Bone marrow (tissue), 2 donors: Measurements from ENCODE around the gene SLC6A9.

Experiments
- DNase-seq, 2 donors: peaks; one replicate each; lab custom pipeline; 2025; lab: John Stamatoyannopoulos, UW

SLC6A9 gene

GRCh38 chr1:43983253-43983899 lies 47.9 kb downstream of the SLC6A9 start:
- no peak for DNase-seq

DNA sequence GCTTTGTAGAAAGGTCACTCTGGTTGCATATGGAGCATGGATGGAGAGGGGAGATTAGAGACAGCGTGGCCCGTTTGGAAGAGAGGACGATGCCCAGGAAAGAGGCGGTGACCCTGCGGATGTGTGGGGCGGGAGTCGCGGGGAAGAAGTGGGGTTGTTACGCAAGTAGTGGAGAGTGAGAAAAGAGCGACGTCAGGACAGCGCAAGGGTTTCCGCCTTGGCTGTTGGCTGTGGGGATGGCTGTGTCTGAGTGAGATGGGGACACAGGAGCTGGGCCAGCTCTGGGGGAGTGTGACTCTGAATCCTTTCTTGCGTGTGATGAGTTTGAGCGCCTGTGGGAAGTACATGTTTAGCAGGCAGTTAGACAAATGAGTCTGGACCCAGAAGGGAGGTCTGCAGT lies 48.5 kb downstream of the SLC6A9 start:
- no peak for DNase-seq

GRCh38 chr1:43982241-43982640 lies 49.0 kb downstream of the SLC6A9 start:
- no peak for DNase-seq

DNA sequence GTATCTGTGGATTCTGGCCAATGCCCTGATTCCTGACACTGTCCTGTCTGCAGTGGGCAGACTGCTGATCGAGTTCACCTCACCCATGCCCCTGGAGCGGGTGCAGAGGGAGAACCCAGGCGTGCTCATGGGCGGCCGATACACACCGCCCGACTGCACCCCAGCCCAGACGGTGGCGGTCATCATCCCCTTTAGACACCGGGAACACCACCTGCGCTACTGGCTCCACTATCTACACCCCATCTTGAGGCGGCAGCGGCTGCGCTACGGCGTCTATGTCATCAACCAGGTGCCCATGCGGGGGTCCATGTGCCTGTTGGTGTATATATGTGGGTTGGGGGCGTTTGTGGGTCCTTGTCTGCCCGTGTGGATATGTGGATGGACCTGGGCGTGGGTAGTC lies 49.6 kb downstream of the SLC6A9 start:
- no peak for DNase-seq

- no peak for DNase-seq
Measured at GRCh38 chr1:43981135-43981491, 50.1 kb downstream of the SLC6A9 start.

DNA sequence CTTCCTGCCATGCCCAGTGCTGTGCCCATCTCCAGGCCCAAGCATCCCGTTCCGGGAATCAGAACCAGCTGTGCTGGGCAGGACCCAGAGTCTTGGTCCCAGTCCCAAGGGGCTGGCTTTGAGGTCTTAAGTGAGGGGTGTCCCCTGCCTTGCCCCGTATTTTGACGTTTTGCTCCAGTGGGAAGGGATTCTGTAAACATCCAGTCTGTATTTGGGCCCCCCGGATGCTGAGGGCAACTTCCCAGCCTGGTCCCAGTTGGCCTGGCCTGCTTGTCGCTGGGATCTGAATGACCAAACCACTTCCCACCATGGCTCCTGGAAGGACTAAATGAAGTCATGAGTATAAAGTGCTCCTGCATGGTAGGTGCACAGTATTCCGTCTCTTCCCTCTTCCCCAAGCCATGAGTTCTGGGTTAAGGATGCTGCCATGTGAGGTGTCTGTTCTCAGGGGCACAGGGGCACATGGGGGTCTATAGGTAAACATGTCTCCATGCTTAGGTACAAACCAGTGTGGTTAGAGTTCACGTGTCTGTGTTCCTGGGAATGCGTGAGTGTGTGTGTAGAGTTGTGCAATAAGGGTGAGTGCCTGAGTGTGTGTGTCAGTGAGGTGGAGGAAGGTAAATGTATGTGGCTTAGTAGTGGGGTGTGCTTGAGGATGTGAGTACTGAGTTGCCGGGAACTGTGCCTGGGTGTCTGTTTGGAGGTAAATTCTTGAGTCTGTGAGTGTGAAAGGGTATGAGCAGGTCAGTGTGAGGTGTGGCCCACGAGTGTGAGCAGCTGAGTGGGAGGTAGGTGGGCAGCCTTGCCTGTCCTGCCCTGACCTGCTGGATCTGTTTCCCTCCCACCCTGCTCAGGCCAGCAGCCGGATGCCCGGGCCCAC lies 50.8 kb downstream of the SLC6A9 start:
- DNase-seq = no peak

GRCh38 chr1:43979528-43980254 lies 51.6 kb downstream of the SLC6A9 start:
- DNase-seq = no peak

DNA sequence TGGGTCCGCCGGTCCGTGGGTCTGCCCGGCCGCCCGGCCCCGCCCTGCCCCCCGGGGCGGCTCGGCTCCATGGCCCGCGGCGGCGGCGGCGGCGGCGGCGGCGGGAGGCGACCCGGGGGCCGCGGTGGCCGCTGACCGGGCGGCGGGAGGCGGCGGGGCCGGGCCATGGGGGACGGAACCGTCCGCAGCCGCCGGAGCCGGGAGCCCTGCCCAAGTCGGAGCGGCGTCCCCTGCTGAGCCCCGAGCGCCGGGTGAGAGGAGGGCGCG lies 52.1 kb downstream of the SLC6A9 start:
- no peak for DNase-seq

GRCh38 chr1:43978551-43979260 lies 52.6 kb downstream of the SLC6A9 start, which contains the start of gene B4GALT2:
TSS of gene B4GALT2 (plus strand) at chr1:43979210. CDS start at chr1:43981161, 1,951 bp downstream.
- no peak for DNase-seq

DNA sequence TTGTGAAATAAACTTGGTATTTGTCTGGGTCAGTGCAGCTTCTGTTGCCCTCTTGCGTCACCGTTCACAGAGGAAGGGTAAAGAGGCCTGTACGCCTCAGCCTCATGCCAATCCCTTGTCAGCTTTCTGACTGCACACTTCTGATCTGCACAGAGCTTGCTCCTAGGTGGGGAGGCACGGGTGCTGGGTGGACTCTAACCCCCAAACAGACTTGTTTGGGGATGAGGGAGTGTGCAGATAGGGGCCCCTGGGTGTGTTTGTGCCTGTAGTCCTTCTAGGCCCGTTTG lies 53.1 kb downstream of the SLC6A9 start:
- DNase-seq = no peak

DNA sequence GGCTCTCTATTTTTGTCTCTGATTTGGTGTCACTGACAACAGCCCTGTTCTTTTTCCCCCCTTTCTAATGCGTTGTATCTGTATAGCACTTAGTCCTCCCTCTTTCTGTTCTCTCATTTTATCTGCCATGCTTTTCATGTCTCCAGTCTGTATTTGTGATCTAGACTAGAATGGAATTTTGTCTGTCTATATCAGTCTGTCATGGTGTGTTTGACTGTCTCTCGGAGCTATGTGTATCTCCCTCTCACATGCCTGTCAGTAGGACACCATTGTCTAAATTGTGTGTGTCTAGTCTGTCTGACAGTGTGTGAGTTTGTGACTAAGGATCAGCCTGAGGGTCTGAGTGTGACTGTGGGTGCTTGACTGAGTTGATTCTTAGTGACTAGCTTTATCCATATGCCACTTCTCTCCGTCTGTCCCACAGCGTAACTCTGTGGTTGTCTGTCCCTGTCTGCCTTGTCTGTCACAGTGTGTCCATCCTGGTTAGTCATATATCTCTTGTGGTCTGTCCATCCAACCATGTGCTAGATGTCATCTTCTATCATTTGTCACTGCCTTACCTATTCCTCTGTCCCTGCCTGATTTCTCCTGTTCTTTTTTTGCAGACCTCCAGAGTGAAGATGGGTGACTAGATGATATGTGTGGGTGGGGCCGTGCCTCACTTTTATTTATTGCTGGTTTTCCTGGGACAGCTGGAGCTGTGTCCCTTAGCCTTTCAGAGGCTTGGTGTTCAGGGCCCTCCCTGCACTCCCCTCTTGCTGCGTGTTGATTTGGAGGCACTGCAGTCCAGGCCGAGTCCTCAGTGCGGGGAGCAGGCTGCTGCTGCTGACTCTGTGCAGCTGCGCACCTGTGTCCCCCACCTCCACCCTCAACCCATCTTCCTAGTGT lies 53.6 kb downstream of the SLC6A9 start:
- DNase-seq = no peak

- DNase-seq = no peak
Measured at GRCh38 chr1:43976890-43977289, 54.4 kb downstream of the SLC6A9 start.

DNA sequence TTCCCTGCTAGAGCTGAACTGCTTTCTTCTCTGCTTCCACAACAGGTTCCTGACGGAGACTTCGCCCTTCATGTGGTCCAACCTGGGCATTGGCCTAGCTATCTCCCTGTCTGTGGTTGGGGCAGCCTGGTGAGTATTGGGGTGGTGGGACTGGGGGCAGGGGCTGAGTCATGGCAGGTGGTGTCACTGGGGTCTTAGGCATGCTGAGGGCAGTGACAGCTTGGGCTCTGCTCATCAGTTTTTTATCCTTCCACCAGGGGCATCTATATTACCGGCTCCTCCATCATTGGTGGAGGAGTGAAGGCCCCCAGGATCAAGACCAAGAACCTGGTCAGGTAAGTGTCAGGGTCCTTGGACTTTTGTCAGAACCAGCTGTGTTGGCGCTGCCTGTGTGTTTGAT lies 55.2 kb downstream of the SLC6A9 start:
- DNase-seq = no peak

DNA sequence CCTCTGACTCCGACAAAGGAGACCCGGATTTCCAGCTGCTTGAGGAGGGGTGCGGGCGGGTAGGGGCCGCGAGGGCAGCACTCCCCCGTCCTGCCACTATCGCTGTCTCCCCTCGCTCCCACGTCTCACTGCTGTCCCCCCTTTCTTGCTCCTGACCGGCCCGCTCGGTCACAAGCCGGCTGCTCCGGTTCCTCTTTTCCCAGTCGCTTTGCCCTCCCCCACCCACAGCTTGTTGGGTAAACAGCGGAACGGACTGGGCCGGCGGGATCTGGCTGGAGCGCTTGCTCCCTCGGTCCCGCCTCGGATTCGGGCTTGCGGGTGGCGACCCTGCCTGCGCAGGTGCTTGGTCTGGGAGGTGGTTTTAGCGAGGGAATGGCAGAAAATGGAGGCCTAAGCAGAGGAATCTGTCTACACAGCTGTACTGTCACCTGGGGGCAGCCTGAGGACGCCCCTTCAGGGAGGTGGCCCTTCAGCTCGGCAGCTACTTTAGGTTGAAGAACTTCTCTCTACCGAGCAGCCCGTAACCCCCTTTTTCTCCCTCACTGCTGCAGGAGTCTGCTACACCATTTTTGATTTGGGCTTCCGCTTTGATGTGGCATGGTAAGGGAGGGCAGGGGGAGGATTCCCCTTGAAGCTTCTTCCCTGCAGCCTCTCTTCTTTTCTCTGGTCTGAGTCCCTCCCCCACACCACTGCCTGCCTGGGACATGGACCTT lies 55.9 kb downstream of the SLC6A9 start:
- DNase-seq = peak; percentile 47 to 71

- peak; percentile 86 to 91 for DNase-seq
Measured at GRCh38 chr1:43974443-43975248, 56.6 kb downstream of the SLC6A9 start, which contains the start of gene ATP6V0B. TSS of gene ATP6V0B (plus strand) at chr1:43974960. CDS start at chr1:43975041, 81 bp downstream.

- DNase-seq = no peak
Measured at GRCh38 chr1:43973981-43974442, 57.2 kb downstream of the SLC6A9 start.

- DNase-seq = no peak
Measured at GRCh38 chr1:43971336-43971980, 59.8 kb downstream of the SLC6A9 start.

- DNase-seq = no peak
Measured at GRCh38 chr1:43970911-43971310, 60.4 kb downstream of the SLC6A9 start.

DNA sequence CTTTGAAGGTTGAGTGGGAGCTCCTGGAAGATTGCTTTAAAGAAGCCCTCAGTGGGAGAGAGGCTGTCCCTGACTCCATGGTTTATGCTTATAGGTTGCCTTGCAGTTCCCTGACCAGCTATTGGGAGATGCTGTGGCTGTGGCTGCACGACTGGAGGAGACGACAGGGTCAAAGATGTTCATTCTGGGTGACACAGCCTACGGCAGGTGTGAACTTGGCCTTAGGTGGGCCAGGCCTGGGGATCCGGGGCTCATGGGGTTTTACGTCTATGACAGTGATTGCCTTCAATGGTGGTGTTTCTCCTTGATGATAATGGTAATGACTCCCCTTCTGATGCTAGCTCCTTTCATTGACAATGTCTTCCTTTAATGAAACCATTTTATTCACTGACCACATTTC lies 60.8 kb downstream of the SLC6A9 start:
- no peak for DNase-seq
